Loucy (cell line): ENCODE results near the gene RASGRP2.

Source experiments
- H2AFZ ChIP-seq: fragments of 200-600 bp; sonication (generic); 2 replicates; pipeline ENCODE4 v1.6.0; 2016; ENCODE audit warnings: antibody characterized with exemption, mild to moderate bottlenecking, low read length, moderate library complexity
- H3F3A ChIP-seq: fragments of 200-600 bp; 2 replicates; pipeline ENCODE4 v1.6.0; 2016; ENCODE audit warnings: antibody characterized with exemption, low read depth, mild to moderate bottlenecking
- H3K27me3 ChIP-seq: fragments of 200-600 bp; sonication (generic); 2 replicates; pipeline ENCODE4 v1.6.1; 2014; ENCODE audit warnings: low read length, mild to moderate bottlenecking; ENCODE audit not compliant: insufficient read depth, poor library complexity, severe bottlenecking
- H3K36me3 ChIP-seq: fragments of 200-600 bp; sonication (generic); 2 replicates; pipeline ENCODE4 v1.6.1; 2016; ENCODE audit warnings: low read length; ENCODE audit not compliant: insufficient read depth
- H3K4me1 ChIP-seq: fragments of 200-600 bp; sonication (generic); 2 replicates; pipeline ENCODE4 v1.5.1; 2014; ENCODE audit warnings: low read length, mild to moderate bottlenecking; ENCODE audit not compliant: insufficient read depth, poor library complexity, severe bottlenecking
- H3K4me2 ChIP-seq: fragments of 200-600 bp; sonication (generic); 2 replicates; pipeline ENCODE4 v1.6.0; 2014; ENCODE audit warnings: antibody characterized with exemption, low read length, low read depth, mild to moderate bottlenecking; ENCODE audit not compliant: poor library complexity, severe bottlenecking
- H3K4me3 ChIP-seq: fragments of 200-600 bp; sonication (generic); 2 replicates; pipeline ENCODE4 v1.5.1; 2014; ENCODE audit warnings: low read length, mild to moderate bottlenecking, mixed read lengths; ENCODE audit not compliant: poor library complexity, severe bottlenecking
- H3K79me2 ChIP-seq: fragments of 200-600 bp; sonication (generic); 2 replicates; pipeline ENCODE4 v1.6.1; 2014; ENCODE audit warnings: low read length; ENCODE audit not compliant: insufficient read depth
- H3K9ac ChIP-seq: fragments of 200-600 bp; sonication (generic); 2 replicates; pipeline ENCODE4 v1.6.0; 2014; ENCODE audit warnings: mild to moderate bottlenecking, low read depth, low read length, moderate library complexity; ENCODE audit not compliant: poor library complexity, severe bottlenecking
- H3K9me2 ChIP-seq: fragments of 200-600 bp; sonication (generic); replicated peaks from 2 replicates; pipeline ENCODE4 v1.6.1; 2016; ENCODE audit warnings: low read depth, low read length, mixed read lengths
- H3K9me3 ChIP-seq: fragments of 200-600 bp; sonication (generic); 2 replicates; pipeline ENCODE4 v1.6.1; 2014; ENCODE audit warnings: mild to moderate bottlenecking, antibody characterized with exemption, low read length, low read depth; ENCODE audit not compliant: insufficient read depth
- H4K20me1 ChIP-seq: fragments of 200-600 bp; sonication (generic); 2 replicates; pipeline ENCODE4 v1.6.0; 2014; ENCODE audit warnings: antibody characterized with exemption, low read length, mild to moderate bottlenecking; ENCODE audit not compliant: insufficient read depth, poor library complexity, severe bottlenecking
- CTCF ChIP-seq: fragments of 200-600 bp; sonication (generic); conservative IDR thresholded peaks from 2 replicates; pipeline ENCODE4 v1.5.1; 2014; ENCODE audit warnings: mild to moderate bottlenecking, antibody characterized with exemption, low read length
- EZH2phosphoT487 ChIP-seq: fragments of 200-600 bp; IDR thresholded peaks from 2 replicates; pipeline ENCODE4 v1.6.1; 2018; ENCODE audit warnings: antibody characterized with exemption, mild to moderate bottlenecking, moderate library complexity, borderline replicate concordance

RASGRP2 gene

GRCh38 chr11:64688534-64688982, 55.4 kb downstream of the RASGRP2 start:
- Histone ChIP-seq H3K9me3 (no peaks in the 10 kb centered on the region), H3K4me3 (peak overlapping the region; percentile 77), H3F3A (no peaks in the 10 kb centered on the region), H3K27me3 (no peaks in the 10 kb centered on the region), H2AFZ (peak overlapping the region; percentile 97), H3K79me2 (no peaks in the 10 kb centered on the region), H3K4me1 (peaks cover 18% of the 10 kb centered on the region), H3K9ac (peak overlapping the region; percentile 36), H3K4me2 (peak overlapping the region; percentile 61), H3K36me3 (no peaks in the 10 kb centered on the region), H4K20me1 (no peaks in the 10 kb centered on the region), H3K9me2 (no peaks in the 10 kb centered on the region)
- TF ChIP-seq CTCF (peak; percentile 92), EZH2phosphoT487 (no peak)

GRCh38 chr11:64687643-64688533, 56.1 kb downstream of the RASGRP2 start:
- Histone ChIP-seq H3K9ac (no peak overlapping the region), H3K4me1 (peaks cover 18% of the 10 kb centered on the region), H3K4me2 (no peak overlapping the region), H4K20me1 (no peaks in the 10 kb centered on the region), H3K9me3 (no peaks in the 10 kb centered on the region), H2AFZ (peak overlapping the region; percentile 97), H3K4me3 (no peak overlapping the region), H3K27me3 (no peaks in the 10 kb centered on the region), H3K9me2 (no peaks in the 10 kb centered on the region), H3F3A (no peaks in the 10 kb centered on the region), H3K36me3 (no peaks in the 10 kb centered on the region), H3K79me2 (no peaks in the 10 kb centered on the region)
- TF ChIP-seq EZH2phosphoT487, result no peak
- no peak for TF ChIP-seq CTCF

GRCh38 chr11:64687204-64687603, 56.7 kb downstream of the RASGRP2 start:
- H3K36me3 ChIP-seq, result no peaks in the 10 kb centered on the region
- no peak overlapping the region for H3K4me3 ChIP-seq
- H4K20me1 ChIP-seq, result no peaks in the 10 kb centered on the region
- H3F3A ChIP-seq, result no peaks in the 10 kb centered on the region
- H3K9me2 ChIP-seq, result no peaks in the 10 kb centered on the region
- no peak overlapping the region for H2AFZ ChIP-seq
- H3K4me1 ChIP-seq, result peaks cover 18% of the 10 kb centered on the region
- H3K9ac ChIP-seq, result no peak overlapping the region
- no peaks in the 10 kb centered on the region for H3K27me3 ChIP-seq
- no peaks in the 10 kb centered on the region for H3K79me2 ChIP-seq
- TF ChIP-seq CTCF (no peak), EZH2phosphoT487 (no peak)
- no peak overlapping the region for H3K4me2 ChIP-seq
- H3K9me3 ChIP-seq, result no peaks in the 10 kb centered on the region
